GM12891 (cell line): ENCODE results near the gene CYBA.

Source experiments
- POLR2A ChIP-seq: IDR thresholded peaks from 2 replicates; pipeline ENCODE4 v1.6.1; 2011; ENCODE audit warnings: low read depth, low read length, control low read depth
- TAF1 ChIP-seq: IDR thresholded peaks from 2 replicates; pipeline ENCODE4 v1.6.1; 2011; ENCODE audit warnings: low read depth, low read length, control low read depth

GRCh38 chr16:88617268-88618031 lies 33.4 kb downstream of the CYBA start:
- TF ChIP-seq POLR2A, result no peak
- no peak for TF ChIP-seq TAF1
